HG02852 (cell line): Measurements from ENCODE around the gene TEX19.
"Not testable (repeated sequence)": the region's sequence is repeated elsewhere in the genome, so short reads cannot be mapped to it uniquely, and the experiment has no call there.

Experiments used
- ATAC-seq: cut with Tn5 transposase; IDR thresholded peaks from one replicate; pipeline ENCODE4 v1.9.1; 2021; ENCODE audit warnings: mild to moderate bottlenecking, moderate library complexity; ENCODE audit not compliant: unreplicated experiment

The TEX19 gene

GRCh38 chr17:82406131-82406671 is 47.2 kb downstream of the TEX19 start:
- ATAC-seq, result no peak

GRCh38 chr17:82407255-82407654 is 48.2 kb downstream of the TEX19 start:
- no peak for ATAC-seq

GRCh38 chr17:82408288-82408937 is 49.4 kb downstream of the TEX19 start:
- ATAC-seq, result no peak

GRCh38 chr17:82408938-82409318 is 49.9 kb downstream of the TEX19 start:
- no peak for ATAC-seq

- no peak for ATAC-seq
Measured at GRCh38 chr17:82410014-82410716, 51.1 kb downstream of the TEX19 start.

GRCh38 chr17:82411396-82412053 is 52.5 kb downstream of the TEX19 start:
- no peak for ATAC-seq

GRCh38 chr17:82412081-82412480 is 53.0 kb downstream of the TEX19 start:
- ATAC-seq, result not testable (repeated sequence)

GRCh38 chr17:82412535-82413520 is 53.8 kb downstream of the TEX19 start:
- no peak for ATAC-seq
